ENCODE results near the gene ISG20.
"Not testable (repeated sequence)": the region's sequence is repeated elsewhere in the genome, so short reads cannot be mapped to it uniquely, and the experiment has no call there.

ISG20 gene

GRCh38 chr15:88636654-88637053 lies 2.2 kb upstream of the ISG20 start:
- WGBS (ENCODE audit: insufficient coverage, insufficient read length), result no CpG with 5 or more reads among the region's 5 CpGs
- no peak overlapping the region for H3K27ac ChIP-seq (ENCODE audit: low read length)
- H3K9me3 ChIP-seq (ENCODE audit: control insufficient read depth, insufficient read depth, low read length), result no peaks in the 10 kb centered on the region
- peaks cover 4% of the 10 kb centered on the region for H3K36me3 ChIP-seq (ENCODE audit: control insufficient read depth, insufficient read depth, low read length)
- DNase-seq (ENCODE audit: low read depth, low spot score), result no peak
- peaks cover 5% of the 10 kb centered on the region for H3K4me1 ChIP-seq (ENCODE audit: control insufficient read depth, insufficient read depth, low read length)
- H3K27me3 ChIP-seq (ENCODE audit: control insufficient read depth, insufficient read depth, low read length), result no peaks in the 10 kb centered on the region
- H3K4me3 ChIP-seq (ENCODE audit: low read length), result no peak overlapping the region

GRCh38 chr15:88637436-88637835 lies 1.4 kb upstream of the ISG20 start:
- DNase-seq (ENCODE audit: low read depth, low spot score), result no peak
- Histone ChIP-seq H3K27me3 (ENCODE audit: control insufficient read depth, insufficient read depth, low read length) (no peaks in the 10 kb centered on the region), H3K4me3 (ENCODE audit: low read length) (no peak overlapping the region), H3K9me3 (ENCODE audit: control insufficient read depth, insufficient read depth, low read length) (no peaks in the 10 kb centered on the region), H3K36me3 (ENCODE audit: control insufficient read depth, insufficient read depth, low read length) (no peaks in the 10 kb centered on the region), H3K4me1 (ENCODE audit: control insufficient read depth, insufficient read depth, low read length) (peaks cover 5% of the 10 kb centered on the region), H3K27ac (ENCODE audit: low read length) (no peak overlapping the region)
- WGBS (ENCODE audit: insufficient coverage, insufficient read length), result no CpG with 5 or more reads among the region's 7 CpGs

GRCh38 chr15:88637841-88638625 lies 783 bp upstream of the ISG20 start:
- H3K4me3 ChIP-seq (ENCODE audit: low read length), result no peak overlapping the region; the same call in 1 of the 2 replicates
- peaks cover 5% of the 10 kb centered on the region for H3K4me1 ChIP-seq (ENCODE audit: control insufficient read depth, insufficient read depth, low read length)
- no peaks in the 10 kb centered on the region for H3K27me3 ChIP-seq (ENCODE audit: control insufficient read depth, insufficient read depth, low read length)
- WGBS (ENCODE audit: insufficient coverage, insufficient read length), result no CpG with 5 or more reads among the region's 7 CpGs
- no peak for DNase-seq (ENCODE audit: low read depth, low spot score)
- no peak overlapping the region for H3K27ac ChIP-seq (ENCODE audit: low read length)
- H3K9me3 ChIP-seq (ENCODE audit: control insufficient read depth, insufficient read depth, low read length), result no peaks in the 10 kb centered on the region
- no peaks in the 10 kb centered on the region for H3K36me3 ChIP-seq (ENCODE audit: control insufficient read depth, insufficient read depth, low read length)

GRCh38 chr15:88641959-88642452 lies 3.2 kb downstream of the ISG20 start:
- WGBS (ENCODE audit: insufficient coverage, insufficient read length), result no CpG with 5 or more reads among the region's 12 CpGs
- H3K27ac ChIP-seq (ENCODE audit: low read length), result no peak overlapping the region
- H3K36me3 ChIP-seq (ENCODE audit: control insufficient read depth, insufficient read depth, low read length), result no peaks in the 10 kb centered on the region
- no peaks in the 10 kb centered on the region for H3K27me3 ChIP-seq (ENCODE audit: control insufficient read depth, insufficient read depth, low read length)
- H3K4me1 ChIP-seq (ENCODE audit: control insufficient read depth, insufficient read depth, low read length), result peaks cover 3% of the 10 kb centered on the region; the same call in 1 of the 2 replicates
- no peaks in the 10 kb centered on the region for H3K9me3 ChIP-seq (ENCODE audit: control insufficient read depth, insufficient read depth, low read length)
- no peak for DNase-seq (ENCODE audit: low read depth, low spot score)
- H3K4me3 ChIP-seq (ENCODE audit: low read length), result no peak overlapping the region

- H3K36me3 ChIP-seq (ENCODE audit: control insufficient read depth, insufficient read depth, low read length); H3K27me3 ChIP-seq (ENCODE audit: control insufficient read depth, insufficient read depth, low read length); H3K4me1 ChIP-seq (ENCODE audit: control insufficient read depth, insufficient read depth, low read length); DNase-seq (ENCODE audit: low read depth, low spot score); H3K4me3 ChIP-seq (ENCODE audit: low read length); H3K27ac ChIP-seq (ENCODE audit: low read length); H3K9me3 ChIP-seq (ENCODE audit: control insufficient read depth, insufficient read depth, low read length): not testable (repeated sequence)
- WGBS (ENCODE audit: insufficient coverage, insufficient read length), result no CpG with 5 or more reads among the region's 11 CpGs
Observed at GRCh38 chr15:88642514-88642913, 3.7 kb downstream of the ISG20 start.

- H3K9me3 ChIP-seq (ENCODE audit: control insufficient read depth, insufficient read depth, low read length), result no peaks in the 10 kb centered on the region
- no peaks in the 10 kb centered on the region for H3K4me1 ChIP-seq (ENCODE audit: control insufficient read depth, insufficient read depth, low read length)
- no CpG with 5 or more reads among the region's 9 CpGs for WGBS (ENCODE audit: insufficient coverage, insufficient read length)
- H3K27me3 ChIP-seq (ENCODE audit: control insufficient read depth, insufficient read depth, low read length), result no peaks in the 10 kb centered on the region
- no peak overlapping the region for H3K4me3 ChIP-seq (ENCODE audit: low read length)
- no peak overlapping the region for H3K27ac ChIP-seq (ENCODE audit: low read length)
- no peaks in the 10 kb centered on the region for H3K36me3 ChIP-seq (ENCODE audit: control insufficient read depth, insufficient read depth, low read length)
- DNase-seq (ENCODE audit: low read depth, low spot score), result no peak
Observed at GRCh38 chr15:88644741-88645140, 5.9 kb downstream of the ISG20 start.

- H3K27me3 ChIP-seq (ENCODE audit: control insufficient read depth, insufficient read depth, low read length), result no peaks in the 10 kb centered on the region
- no peak for DNase-seq (ENCODE audit: low read depth, low spot score)
- no peaks in the 10 kb centered on the region for H3K36me3 ChIP-seq (ENCODE audit: control insufficient read depth, insufficient read depth, low read length)
- WGBS (ENCODE audit: insufficient coverage, insufficient read length), result no CpG with 5 or more reads among the region's 14 CpGs
- no peaks in the 10 kb centered on the region for H3K4me1 ChIP-seq (ENCODE audit: control insufficient read depth, insufficient read depth, low read length)
- no peak overlapping the region for H3K4me3 ChIP-seq (ENCODE audit: low read length)
- H3K9me3 ChIP-seq (ENCODE audit: control insufficient read depth, insufficient read depth, low read length), result no peaks in the 10 kb centered on the region
- H3K27ac ChIP-seq (ENCODE audit: low read length), result no peak overlapping the region
Observed at GRCh38 chr15:88645171-88646087, 6.6 kb downstream of the ISG20 start.

- no peak overlapping the region for H3K4me3 ChIP-seq (ENCODE audit: low read length)
- no peak overlapping the region for H3K27ac ChIP-seq (ENCODE audit: low read length)
- no peak for DNase-seq (ENCODE audit: low read depth, low spot score)
- WGBS (ENCODE audit: insufficient coverage, insufficient read length), result no CpG with 5 or more reads among the region's 1 CpG
- no peaks in the 10 kb centered on the region for H3K9me3 ChIP-seq (ENCODE audit: control insufficient read depth, insufficient read depth, low read length)
- no peaks in the 10 kb centered on the region for H3K4me1 ChIP-seq (ENCODE audit: control insufficient read depth, insufficient read depth, low read length)
- H3K36me3 ChIP-seq (ENCODE audit: control insufficient read depth, insufficient read depth, low read length), result no peaks in the 10 kb centered on the region
- H3K27me3 ChIP-seq (ENCODE audit: control insufficient read depth, insufficient read depth, low read length), result no peaks in the 10 kb centered on the region
Observed at GRCh38 chr15:88646088-88646405, 7.2 kb downstream of the ISG20 start.

GRCh38 chr15:88646951-88647350 lies 8.1 kb downstream of the ISG20 start:
- no peaks in the 10 kb centered on the region for H3K9me3 ChIP-seq (ENCODE audit: control insufficient read depth, insufficient read depth, low read length)
- no peaks in the 10 kb centered on the region for H3K4me1 ChIP-seq (ENCODE audit: control insufficient read depth, insufficient read depth, low read length)
- H3K27ac ChIP-seq (ENCODE audit: low read length), result no peak overlapping the region
- no peaks in the 10 kb centered on the region for H3K36me3 ChIP-seq (ENCODE audit: control insufficient read depth, insufficient read depth, low read length)
- no peak for DNase-seq (ENCODE audit: low read depth, low spot score)
- no CpG with 5 or more reads among the region's 5 CpGs for WGBS (ENCODE audit: insufficient coverage, insufficient read length)
- no peak overlapping the region for H3K4me3 ChIP-seq (ENCODE audit: low read length)
- H3K27me3 ChIP-seq (ENCODE audit: control insufficient read depth, insufficient read depth, low read length), result no peaks in the 10 kb centered on the region

- DNase-seq (ENCODE audit: low read depth, low spot score), result no peak
- no peak overlapping the region for H3K27ac ChIP-seq (ENCODE audit: low read length)
- H3K9me3 ChIP-seq (ENCODE audit: control insufficient read depth, insufficient read depth, low read length), result no peaks in the 10 kb centered on the region
- no peak overlapping the region for H3K4me3 ChIP-seq (ENCODE audit: low read length)
- WGBS (ENCODE audit: insufficient coverage, insufficient read length), result no CpG with 5 or more reads among the region's 11 CpGs
- no peaks in the 10 kb centered on the region for H3K27me3 ChIP-seq (ENCODE audit: control insufficient read depth, insufficient read depth, low read length)
- no peaks in the 10 kb centered on the region for H3K4me1 ChIP-seq (ENCODE audit: control insufficient read depth, insufficient read depth, low read length)
- no peaks in the 10 kb centered on the region for H3K36me3 ChIP-seq (ENCODE audit: control insufficient read depth, insufficient read depth, low read length)
Observed at GRCh38 chr15:88647351-88648105, 8.7 kb downstream of the ISG20 start.

Measured in iPS DF 6.9 (cell line).